ENCODE results near the gene CCDC102A.

CCDC102A gene

GRCh38 chr16:57536306-57537193 is at the start of gene CCDC102A:
Gene CCDC102A, minus strand, starts transcription at chr16:57536571. Its CDS starts 7,394 bp downstream, at chr16:57529177.
- TF ChIP-seq CTCF (conservative IDR thresholded peaks at IDR 0.05; ENCODE audit: low read depth, low read length) = no peak
- DNase-seq (ENCODE audit: low read depth) = no peak
- H3K4me3 ChIP-seq (ENCODE audit: low read length) = peak within 1 kb of the TSS; percentile 80

- no peak overlapping the region for H3K4me3 ChIP-seq (ENCODE audit: low read length)
- no peak for DNase-seq (ENCODE audit: low read depth)
- TF ChIP-seq CTCF (conservative IDR thresholded peaks at IDR 0.05; ENCODE audit: low read depth, low read length) = no peak
Observed at GRCh38 chr16:57585051-57585687, 48.8 kb upstream of the CCDC102A start.

GRCh38 chr16:57579361-57579665 is 42.9 kb upstream of the CCDC102A start:
- no peak overlapping the region for H3K4me3 ChIP-seq (ENCODE audit: low read length)
- no peak for DNase-seq (ENCODE audit: low read depth)
- no peak for TF ChIP-seq CTCF (conservative IDR thresholded peaks at IDR 0.05; ENCODE audit: low read depth, low read length)

- DNase-seq (ENCODE audit: low read depth) = no peak
- H3K4me3 ChIP-seq (ENCODE audit: low read length) = no peak overlapping the region
- TF ChIP-seq CTCF (conservative IDR thresholded peaks at IDR 0.05; ENCODE audit: low read depth, low read length) = no peak
Observed at GRCh38 chr16:57578521-57579360, 42.4 kb upstream of the CCDC102A start.

- DNase-seq (ENCODE audit: low read depth) = no peak
- TF ChIP-seq CTCF (conservative IDR thresholded peaks at IDR 0.05; ENCODE audit: low read depth, low read length) = no peak
Observed at GRCh38 chr16:57577691-57578224, 41.4 kb upstream of the CCDC102A start.

GRCh38 chr16:57577214-57577613 is 40.8 kb upstream of the CCDC102A start:
- TF ChIP-seq CTCF (conservative IDR thresholded peaks at IDR 0.05; ENCODE audit: low read depth, low read length) = no peak

More at GRCh38 chr16:57577691-57578224, 41.4 kb upstream of the CCDC102A start:
- no peak overlapping the region for H3K4me3 ChIP-seq (ENCODE audit: low read length)

More at GRCh38 chr16:57577214-57577613, 40.8 kb upstream of the CCDC102A start:
- no peak for DNase-seq (ENCODE audit: low read depth)
- H3K4me3 ChIP-seq (ENCODE audit: low read length) = no peak overlapping the region
